GM23248 (cell line): ENCODE results near the gene IGSF21. TPM values are rescaled to one million over a fixed set of nuclear protein-coding genes. Genes with fewer than 3 reads are reported as not detected.
A peak's percentile ranks its signal among the peaks of the same experiment; 100 is the strongest.

Source experiments
- DNase-seq: peaks from one replicate; pipeline ENCODE4 v3.0.0-alpha.2; 2015
- H2AFZ ChIP-seq: fragments of 200-600 bp; sonication (generic); 2 replicates; pipeline ENCODE4 v1.6.1; 2016; ENCODE audit warnings: antibody characterized with exemption
- H3F3A ChIP-seq: fragments of 200-600 bp; sonication (generic); 2 replicates; pipeline ENCODE4 v1.6.1; 2016; ENCODE audit warnings: mild to moderate bottlenecking, antibody characterized with exemption, mixed run types; ENCODE audit not compliant: insufficient read depth
- H3K27ac ChIP-seq: fragments of 200-600 bp; sonication (generic); 2 replicates; pipeline ENCODE4 v1.5.1; 2016; ENCODE audit warnings: mild to moderate bottlenecking
- H3K27me3 ChIP-seq: fragments of 200-600 bp; sonication (generic); replicated peaks from 2 replicates; pipeline ENCODE4 v1.6.1; 2016; ENCODE audit warnings: mild to moderate bottlenecking; ENCODE audit not compliant: insufficient read depth
- H3K36me3 ChIP-seq: fragments of 200-600 bp; sonication (generic); 2 replicates; pipeline ENCODE4 v1.6.1; 2016; ENCODE audit warnings: low read depth, mild to moderate bottlenecking
- H3K4me1 ChIP-seq: fragments of 200-600 bp; sonication (generic); 2 replicates; pipeline ENCODE4 v1.6.1; 2016; ENCODE audit warnings: mild to moderate bottlenecking; ENCODE audit not compliant: insufficient read depth
- H3K4me2 ChIP-seq: fragments of 200-600 bp; sonication (generic); one replicate; pipeline ENCODE4 v1.6.1; 2016; ENCODE audit warnings: mild to moderate bottlenecking; ENCODE audit not compliant: unreplicated experiment
- H3K4me3 ChIP-seq: fragments of 200-600 bp; sonication (generic); 2 replicates; pipeline ENCODE4 v1.5.1; 2016; ENCODE audit warnings: mild to moderate bottlenecking
- H3K79me2 ChIP-seq: fragments of 200-600 bp; sonication (generic); 2 replicates; pipeline ENCODE4 v1.6.1; 2016; ENCODE audit warnings: mild to moderate bottlenecking; ENCODE audit not compliant: insufficient read depth
- H3K9ac ChIP-seq: fragments of 200-600 bp; sonication (generic); 2 replicates; pipeline ENCODE4 v1.6.1; 2016; ENCODE audit warnings: mild to moderate bottlenecking
- H3K9me2 ChIP-seq: fragments of 200-600 bp; sonication (generic); 2 replicates; pipeline ENCODE4 v1.6.1; 2016; ENCODE audit warnings: mixed run types, mild to moderate bottlenecking, moderate library complexity; ENCODE audit not compliant: insufficient read depth
- H3K9me3 ChIP-seq: fragments of 200-600 bp; sonication (generic); one replicate; pipeline ENCODE4 v1.6.1; 2017; ENCODE audit warnings: low read depth
- H4K20me1 ChIP-seq: fragments of 200-600 bp; sonication (generic); 2 replicates; pipeline ENCODE4 v1.6.0; 2016; ENCODE audit not compliant: insufficient read depth
- EZH2 ChIP-seq: fragments of 200-600 bp; sonication (generic); IDR thresholded peaks from 2 replicates; pipeline ENCODE4 v1.6.1; 2018; ENCODE audit warnings: antibody characterized with exemption, mild to moderate bottlenecking; ENCODE audit not compliant: insufficient read depth, poor library complexity, severe bottlenecking
- EZH2phosphoT487 ChIP-seq: fragments of 200-600 bp; sonication (generic); IDR thresholded peaks from 2 replicates; pipeline ENCODE4 v1.6.1; 2018; ENCODE audit warnings: antibody characterized with exemption, moderate library complexity, mild to moderate bottlenecking, low read depth; ENCODE audit not compliant: insufficient read depth
- WGBS, 2 experiments: methylation state at CpG; one replicate each; pipeline ENCODE4 v1.1.6; 2015 to 2017; ENCODE audit warnings: low lambda C conversion rate in 2 of 2, low coverage in 1 of 2; ENCODE audit errors: missing lambda C conversion rate in 2 of 2; 5-methylcytosine and 5-hydroxymethylcytosine counted together
- in situ Hi-C: fragments of 300-500 bp; cut with MboI; formaldehyde crosslinking; loops from 2 replicates; pipeline ENCODE4 v1.15.0; 2020
- polyA plus RNA-seq: library from polyadenylated mRNA; unstranded; fragments of >200 nt; fragmentation: Nextera tagmentation; extraction: Ambion mirVana; gene quantifications from 2 replicates; pipeline ENCODE4 v1.2.1, GENCODE V29; 2016
- total RNA-seq: library from RNA; depleted of rRNA; stranded (reverse); fragments of >200 nt; shearing (Covaris generic); gene quantifications from 2 replicates; pipeline ENCODE4 v1.2.3, GENCODE V29; 2014; rRNA removed

The IGSF21 gene
- total RNA-seq (not detected in 2 replicates), polyA plus RNA-seq (not detected in 2 replicates)

GRCh38 chr1:18107369-18108298 lies at the start of gene IGSF21:
Gene IGSF21, plus strand, starts transcription at chr1:18107798. Its CDS starts 331 bp downstream, at chr1:18108129.
- Histone ChIP-seq H3K36me3 (no peaks in the 10 kb centered on the region), H3K27ac (no peak within 1 kb of the TSS), H3K4me3 (no peak within 1 kb of the TSS), H3K4me1 (no peaks in the 10 kb centered on the region), H3K4me2 (no peak within 1 kb of the TSS), H3K9me3 (no peaks in the 10 kb centered on the region), H3K79me2 (no peaks in the 10 kb centered on the region), H2AFZ (no peak within 1 kb of the TSS), H3K9ac (no peak within 1 kb of the TSS), H3K27me3 (peaks cover 64% of the 10 kb centered on the region), H3F3A (no peaks in the 10 kb centered on the region), H3K9me2 (no peaks in the 10 kb centered on the region), H4K20me1 (no peaks in the 10 kb centered on the region)
- in situ Hi-C loops = loop anchor here (25.0 kb wide), 1 partner anchor 595 kb away; no protein-coding TSS in a partner anchor
- no peak for DNase-seq
- TF ChIP-seq EZH2 (peak; percentile 58), EZH2phosphoT487 (0 out of 2 replicates have a peak, but pooled peaks have one; percentile 37)
- 2% methylated on average over 30 to 63 of the region's 108 CpGs for WGBS, 2 experiments

DNA sequence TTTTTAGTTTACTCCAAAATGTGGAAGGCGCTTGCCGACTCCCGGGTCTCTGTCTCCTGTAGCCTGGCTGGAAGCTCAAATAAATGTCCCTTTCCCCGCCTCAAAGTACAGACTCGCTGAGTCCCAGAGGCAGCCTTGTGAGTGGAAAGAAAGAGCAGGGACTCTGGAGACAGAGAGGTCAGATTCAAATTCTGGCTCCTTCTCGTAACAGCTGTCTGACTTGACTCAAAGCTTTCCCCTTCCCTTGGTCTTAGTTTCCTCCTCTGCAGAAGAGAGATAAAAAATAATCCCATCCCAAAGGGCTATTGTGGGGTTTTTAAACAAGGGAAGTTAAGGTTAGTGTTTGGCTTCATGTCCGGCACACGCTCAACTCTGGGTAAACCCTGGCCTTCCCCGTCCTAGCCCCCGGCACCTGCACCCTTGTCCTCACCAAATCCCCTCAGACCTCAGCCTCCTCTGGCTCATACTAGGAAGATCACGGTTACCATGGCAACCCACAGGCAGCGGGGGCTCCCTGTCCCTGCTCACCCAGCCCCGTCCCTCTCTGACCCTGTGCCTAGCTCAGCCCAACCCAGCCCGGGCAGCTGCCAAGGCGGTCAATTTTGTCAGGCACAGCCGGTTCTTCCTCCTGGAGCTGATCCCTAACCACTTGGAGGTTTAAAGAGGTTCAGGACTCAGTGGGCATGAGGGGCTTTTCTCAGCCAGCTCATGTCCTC lies 49.2 kb upstream of the IGSF21 start:
- Histone ChIP-seq H3K4me3 (no peak overlapping the region), H3K9ac (no peak overlapping the region), H2AFZ (no peak overlapping the region), H3F3A (no peaks in the 10 kb centered on the region), H3K4me1 (no peaks in the 10 kb centered on the region), H4K20me1 (no peaks in the 10 kb centered on the region), H3K36me3 (no peaks in the 10 kb centered on the region), H3K4me2 (no peak overlapping the region), H3K9me2 (no peaks in the 10 kb centered on the region), H3K27ac (no peak overlapping the region), H3K9me3 (no peaks in the 10 kb centered on the region), H3K79me2 (no peaks in the 10 kb centered on the region), H3K27me3 (no peaks in the 10 kb centered on the region)
- WGBS, 2 experiments = 33 to 34% methylated on average over 16 of the region's 16 CpGs
- in situ Hi-C loops = no loop called here
- TF ChIP-seq EZH2 = no peak
- TF ChIP-seq EZH2phosphoT487 = no peak
- no peak for DNase-seq

- Histone ChIP-seq H3K4me3 (no peak overlapping the region), H3F3A (no peaks in the 10 kb centered on the region), H3K9me2 (no peaks in the 10 kb centered on the region), H3K9ac (no peak overlapping the region), H3K4me2 (no peak overlapping the region), H3K79me2 (no peaks in the 10 kb centered on the region), H3K27ac (no peak overlapping the region), H3K4me1 (no peaks in the 10 kb centered on the region), H3K27me3 (no peaks in the 10 kb centered on the region), H3K36me3 (no peaks in the 10 kb centered on the region), H3K9me3 (no peaks in the 10 kb centered on the region), H2AFZ (no peak overlapping the region), H4K20me1 (no peaks in the 10 kb centered on the region)
- DNase-seq = no peak
- 37 to 45% methylated on average over 7 of the region's 7 CpGs for WGBS, 2 experiments
- in situ Hi-C loops = no loop called here
- TF ChIP-seq EZH2 (no peak), EZH2phosphoT487 (no peak)
Measured at GRCh38 chr1:18058981-18059605, 48.5 kb upstream of the IGSF21 start.

DNA sequence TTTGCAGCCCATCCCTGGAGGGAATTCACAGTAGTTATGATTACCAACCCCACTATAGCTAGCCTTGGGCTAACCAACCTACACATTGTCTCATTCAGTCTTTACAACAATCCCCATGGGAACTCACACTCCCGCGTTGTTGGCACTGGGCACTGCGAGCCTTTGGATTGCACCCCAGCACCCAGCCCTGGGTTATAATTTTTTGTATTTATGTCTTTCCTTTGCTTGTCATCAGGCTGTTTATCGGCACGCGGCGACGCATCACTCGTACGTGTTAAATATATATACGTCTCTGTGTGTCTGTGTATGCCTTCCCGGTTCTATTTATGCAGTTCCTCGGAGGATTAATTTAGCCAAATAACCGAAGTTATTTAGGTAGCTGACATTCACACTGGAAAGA lies 47.2 kb upstream of the IGSF21 start:
- no peak overlapping the region for H2AFZ ChIP-seq
- no peaks in the 10 kb centered on the region for H3K27me3 ChIP-seq
- H3K4me1 ChIP-seq = no peaks in the 10 kb centered on the region
- H3K9me3 ChIP-seq = no peaks in the 10 kb centered on the region
- TF ChIP-seq EZH2 (no peak), EZH2phosphoT487 (no peak)
- H3K4me3 ChIP-seq = no peak overlapping the region
- H4K20me1 ChIP-seq = no peaks in the 10 kb centered on the region
- H3K27ac ChIP-seq = no peak overlapping the region
- WGBS, 2 experiments = 71 to 75% methylated on average over 14 of the region's 14 CpGs
- no peak overlapping the region for H3K4me2 ChIP-seq
- no peaks in the 10 kb centered on the region for H3K79me2 ChIP-seq
- H3K9me2 ChIP-seq = no peaks in the 10 kb centered on the region
- in situ Hi-C loops = no loop called here
- DNase-seq = no peak
- H3K36me3 ChIP-seq = no peaks in the 10 kb centered on the region
- H3K9ac ChIP-seq = no peak overlapping the region
- no peaks in the 10 kb centered on the region for H3F3A ChIP-seq
